ENCODE results near the gene CCNB2.
"Not testable (repeated sequence)": the region's sequence is repeated elsewhere in the genome, so short reads cannot be mapped to it uniquely, and the experiment has no call there.

The CCNB2 gene

GRCh38 chr15:59124261-59124660 is 19.3 kb downstream of the CCNB2 start:
- Histone ChIP-seq H3K9me3 (ENCODE audit: insufficient read depth, low read depth, low read length) (no peaks in the 10 kb centered on the region), H3F3A (ENCODE audit: low read depth) (no peaks in the 10 kb centered on the region), H4K20me1 (ENCODE audit: insufficient read depth, low read length, poor library complexity, severe bottlenecking) (no peaks in the 10 kb centered on the region), H3K4me3 (ENCODE audit: low read length, poor library complexity, severe bottlenecking) (no peak overlapping the region), H3K9me2 (replicated peaks; ENCODE audit: low read depth, low read length) (no peaks in the 10 kb centered on the region), H3K79me2 (ENCODE audit: insufficient read depth, low read length) (peaks cover 87% of the 10 kb centered on the region), H3K4me1 (ENCODE audit: insufficient read depth, low read length, poor library complexity, severe bottlenecking) (no peaks in the 10 kb centered on the region), H3K4me2 (ENCODE audit: low read depth, low read length, poor library complexity, severe bottlenecking) (no peak overlapping the region), H3K27me3 (ENCODE audit: insufficient read depth, low read length, poor library complexity, severe bottlenecking) (no peaks in the 10 kb centered on the region), H3K9ac (ENCODE audit: low read depth, low read length, poor library complexity, severe bottlenecking) (no peak overlapping the region), H3K36me3 (ENCODE audit: insufficient read depth, low read length) (peaks cover 76% of the 10 kb centered on the region), H2AFZ (ENCODE audit: low read length) (no peak overlapping the region)
- no peak for TF ChIP-seq EZH2phosphoT487 (IDR thresholded peaks at IDR 0.05; ENCODE audit: borderline replicate concordance)
- no peak for TF ChIP-seq CTCF (conservative IDR thresholded peaks at IDR 0.05; ENCODE audit: low read length)

- not testable (repeated sequence) for H3F3A ChIP-seq (ENCODE audit: low read depth); H3K9me2 ChIP-seq (replicated peaks; ENCODE audit: low read depth, low read length); H3K9ac ChIP-seq (ENCODE audit: low read depth, low read length, poor library complexity, severe bottlenecking); H3K4me2 ChIP-seq (ENCODE audit: low read depth, low read length, poor library complexity, severe bottlenecking); H3K27me3 ChIP-seq (ENCODE audit: insufficient read depth, low read length, poor library complexity, severe bottlenecking); H2AFZ ChIP-seq (ENCODE audit: low read length); H4K20me1 ChIP-seq (ENCODE audit: insufficient read depth, low read length, poor library complexity, severe bottlenecking); H3K9me3 ChIP-seq (ENCODE audit: insufficient read depth, low read depth, low read length); H3K4me1 ChIP-seq (ENCODE audit: insufficient read depth, low read length, poor library complexity, severe bottlenecking); H3K4me3 ChIP-seq (ENCODE audit: low read length, poor library complexity, severe bottlenecking)
- Histone ChIP-seq H3K79me2 (ENCODE audit: insufficient read depth, low read length) (peaks cover 91% of the 10 kb centered on the region), H3K36me3 (ENCODE audit: insufficient read depth, low read length) (peaks cover 78% of the 10 kb centered on the region)
Measured at GRCh38 chr15:59125683-59126082, 20.7 kb downstream of the CCNB2 start.

- H3K9me3 ChIP-seq (ENCODE audit: insufficient read depth, low read depth, low read length) = not testable (repeated sequence)
- H3K79me2 ChIP-seq (ENCODE audit: insufficient read depth, low read length) = peaks cover 97% of the 10 kb centered on the region
- peaks cover 85% of the 10 kb centered on the region for H3K36me3 ChIP-seq (ENCODE audit: insufficient read depth, low read length)
Measured at GRCh38 chr15:59127255-59127654, 22.3 kb downstream of the CCNB2 start.

GRCh38 chr15:59131456-59131855 is 26.5 kb downstream of the CCNB2 start:
- Histone ChIP-seq H3K4me2 (ENCODE audit: low read depth, low read length, poor library complexity, severe bottlenecking) (no peak overlapping the region), H4K20me1 (ENCODE audit: insufficient read depth, low read length, poor library complexity, severe bottlenecking) (no peaks in the 10 kb centered on the region), H2AFZ (ENCODE audit: low read length) (no peak overlapping the region), H3K9ac (ENCODE audit: low read depth, low read length, poor library complexity, severe bottlenecking) (no peak overlapping the region), H3K9me3 (ENCODE audit: insufficient read depth, low read depth, low read length) (peaks cover 4% of the 10 kb centered on the region; the same call in 1 of the 2 replicates), H3K4me1 (ENCODE audit: insufficient read depth, low read length, poor library complexity, severe bottlenecking) (no peaks in the 10 kb centered on the region), H3K4me3 (ENCODE audit: low read length, poor library complexity, severe bottlenecking) (no peak overlapping the region), H3F3A (ENCODE audit: low read depth) (no peaks in the 10 kb centered on the region), H3K27me3 (ENCODE audit: insufficient read depth, low read length, poor library complexity, severe bottlenecking) (no peaks in the 10 kb centered on the region), H3K9me2 (replicated peaks; ENCODE audit: low read depth, low read length) (no peaks in the 10 kb centered on the region), H3K79me2 (ENCODE audit: insufficient read depth, low read length) (peaks cover 57% of the 10 kb centered on the region), H3K36me3 (ENCODE audit: insufficient read depth, low read length) (peaks cover 86% of the 10 kb centered on the region)
- TF ChIP-seq EZH2phosphoT487 (IDR thresholded peaks at IDR 0.05; ENCODE audit: borderline replicate concordance) (no peak), CTCF (conservative IDR thresholded peaks at IDR 0.05; ENCODE audit: low read length) (no peak)

More at GRCh38 chr15:59127255-59127654, 22.3 kb downstream of the CCNB2 start:
- not testable (repeated sequence) for H3K9me2 ChIP-seq (replicated peaks; ENCODE audit: low read depth, low read length); H2AFZ ChIP-seq (ENCODE audit: low read length); H3K4me2 ChIP-seq (ENCODE audit: low read depth, low read length, poor library complexity, severe bottlenecking); H3K9ac ChIP-seq (ENCODE audit: low read depth, low read length, poor library complexity, severe bottlenecking); H3K4me3 ChIP-seq (ENCODE audit: low read length, poor library complexity, severe bottlenecking); H3K27me3 ChIP-seq (ENCODE audit: insufficient read depth, low read length, poor library complexity, severe bottlenecking); H3K4me1 ChIP-seq (ENCODE audit: insufficient read depth, low read length, poor library complexity, severe bottlenecking); H3F3A ChIP-seq (ENCODE audit: low read depth); H4K20me1 ChIP-seq (ENCODE audit: insufficient read depth, low read length, poor library complexity, severe bottlenecking)

Measured in Loucy (cell line).